Hepatocyte (in vitro differentiated cells): ENCODE results near the gene P3H4. TPM values are rescaled to one million over a fixed set of nuclear protein-coding genes. Genes with fewer than 3 reads are reported as not detected.
A peak's percentile ranks its signal among the peaks of the same experiment; 100 is the strongest.

Experiments
- DNase-seq: peaks from one replicate; pipeline ENCODE4 v3.0.0-alpha.2; 2016; ENCODE audit warnings: low spot score
- H2AFZ ChIP-seq: fragments of 200-600 bp; sonication (generic); 2 replicates; pipeline ENCODE4 v1.6.0; 2016; ENCODE audit warnings: antibody characterized with exemption, mild to moderate bottlenecking
- H3K27ac ChIP-seq: fragments of 200-600 bp; sonication (generic); 2 replicates; pipeline ENCODE4 v1.5.1; 2016; ENCODE audit warnings: mild to moderate bottlenecking
- H3K27me3 ChIP-seq: fragments of 200-600 bp; sonication (generic); 2 replicates; pipeline ENCODE4 v1.6.1; 2016
- H3K36me3 ChIP-seq: fragments of 200-600 bp; sonication (generic); replicated peaks from 2 replicates; pipeline ENCODE4 v1.5.1; 2016; ENCODE audit warnings: low read depth; ENCODE audit not compliant: insufficient read depth
- H3K4me1 ChIP-seq: fragments of 200-600 bp; sonication (generic); 2 replicates; pipeline ENCODE4 v1.5.1; 2016; ENCODE audit warnings: mild to moderate bottlenecking, moderate library complexity; ENCODE audit not compliant: insufficient read depth
- H3K4me2 ChIP-seq: fragments of 200-600 bp; sonication (generic); 2 replicates; pipeline ENCODE4 v1.6.0; 2016
- H3K4me3 ChIP-seq: fragments of 200-600 bp; sonication (generic); 2 replicates; pipeline ENCODE4 v1.5.1; 2016; ENCODE audit warnings: mild to moderate bottlenecking
- H3K79me2 ChIP-seq: fragments of 200-600 bp; sonication (generic); 2 replicates; pipeline ENCODE4 v1.6.0; 2017; ENCODE audit warnings: mild to moderate bottlenecking
- H3K9me2 ChIP-seq: fragments of 200-600 bp; sonication (generic); replicated peaks from 2 replicates; pipeline ENCODE4 v1.6.0; 2017; ENCODE audit warnings: mild to moderate bottlenecking; ENCODE audit not compliant: insufficient read depth
- H3K9me3 ChIP-seq: fragments of 200-600 bp; sonication (generic); 2 replicates; pipeline ENCODE4 v1.5.1; 2016; ENCODE audit warnings: low read depth, mild to moderate bottlenecking
- H4K20me1 ChIP-seq: fragments of 200-600 bp; sonication (generic); 2 replicates; pipeline ENCODE4 v1.6.0; 2016; ENCODE audit warnings: mild to moderate bottlenecking; ENCODE audit not compliant: insufficient read depth, poor library complexity, severe bottlenecking
- CTCF ChIP-seq: fragments of 200-600 bp; sonication (generic); IDR thresholded peaks from 2 replicates; pipeline ENCODE4 v1.5.1; 2016; ENCODE audit warnings: antibody characterized with exemption, mild to moderate bottlenecking; ENCODE audit not compliant: poor library complexity
- EZH2 ChIP-seq: fragments of 200-600 bp; sonication (generic); IDR thresholded peaks from 2 replicates; pipeline ENCODE4 v1.6.1; 2016; ENCODE audit warnings: antibody characterized with exemption, mild to moderate bottlenecking, borderline replicate concordance
- EZH2phosphoT487 ChIP-seq: fragments of 200-600 bp; sonication (generic); IDR thresholded peaks from one replicate; pipeline ENCODE4 v1.6.1; 2018; ENCODE audit warnings: antibody characterized with exemption, mild to moderate bottlenecking, low read depth, moderate library complexity; ENCODE audit not compliant: unreplicated experiment, severe bottlenecking
- WGBS: methylation state at CpG from one replicate; pipeline ENCODE4 v1.1.6; 2016; ENCODE audit warnings: low lambda C conversion rate; ENCODE audit errors: missing lambda C conversion rate; 5-methylcytosine and 5-hydroxymethylcytosine counted together
- polyA plus RNA-seq: library from polyadenylated mRNA; unstranded; fragments of >200 nt; fragmentation: Nextera tagmentation; extraction: Ambion mirVana; gene quantifications from 2 replicates; pipeline ENCODE4 v1.2.1, GENCODE V29; 2016
- total RNA-seq: library from RNA; depleted of rRNA; stranded (reverse); fragments of >200 nt; gene quantifications from 2 replicates; pipeline ENCODE4 v1.2.3, GENCODE V29; 2014

Gene P3H4
- total and polyA plus RNA-seq, 2 experiments from 2014 or later = 62.6 to 110 TPM

GRCh38 chr17:41814195-41814594 is 2.4 kb upstream of the P3H4 start:
- Histone ChIP-seq H3K4me3 (no peak overlapping the region), H4K20me1 (peaks cover 7% of the 10 kb centered on the region), H3K27ac (peak overlapping the region; percentile 98), H3K36me3 (no peaks in the 10 kb centered on the region), H3K79me2 (peaks cover 59% of the 10 kb centered on the region), H3K9me3 (no peaks in the 10 kb centered on the region), H3K4me1 (peaks cover 11% of the 10 kb centered on the region), H3K27me3 (no peaks in the 10 kb centered on the region), H2AFZ (no peak overlapping the region), H3K4me2 (peak overlapping the region; percentile 95), H3K9me2 (no peaks in the 10 kb centered on the region)
- TF ChIP-seq EZH2 (no peak), EZH2phosphoT487 (no peak), CTCF (no peak)
- no peak for DNase-seq
- 44% methylated on average over 1 of the region's 1 CpG for WGBS

- H3K9me2 ChIP-seq = no peaks in the 10 kb centered on the region
- H2AFZ ChIP-seq = peak overlapping the region; percentile 100
- H3K27me3 ChIP-seq = no peaks in the 10 kb centered on the region
- H3K27ac ChIP-seq = peak overlapping the region; percentile 98
- H3K4me3 ChIP-seq = peak overlapping the region; percentile 54
- H3K36me3 ChIP-seq = no peaks in the 10 kb centered on the region
- TF ChIP-seq EZH2phosphoT487 = no peak
- TF ChIP-seq EZH2 = no peak
- TF ChIP-seq CTCF = no peak
- peak overlapping the region; percentile 95 for H3K4me2 ChIP-seq
- no peaks in the 10 kb centered on the region for H3K9me3 ChIP-seq
- DNase-seq = no peak
- H3K4me1 ChIP-seq = peaks cover 11% of the 10 kb centered on the region
- peaks cover 7% of the 10 kb centered on the region for H4K20me1 ChIP-seq
- H3K79me2 ChIP-seq = peaks cover 64% of the 10 kb centered on the region
- WGBS = 28% methylated on average over 9 of the region's 9 CpGs
Observed at GRCh38 chr17:41813699-41814124, 2.0 kb upstream of the P3H4 start.

- no peaks in the 10 kb centered on the region for H3K36me3 ChIP-seq
- H3K9me3 ChIP-seq = no peaks in the 10 kb centered on the region
- H4K20me1 ChIP-seq = peaks cover 7% of the 10 kb centered on the region
- WGBS = 2% methylated on average over 11 of the region's 12 CpGs
- DNase-seq = no peak
- TF ChIP-seq EZH2 = no peak
- no peak for TF ChIP-seq CTCF
- no peak for TF ChIP-seq EZH2phosphoT487
- H3K4me1 ChIP-seq = peaks cover 11% of the 10 kb centered on the region
- peaks cover 68% of the 10 kb centered on the region for H3K79me2 ChIP-seq
- H3K4me2 ChIP-seq = peak overlapping the region; percentile 95
- peak overlapping the region; percentile 98 for H3K27ac ChIP-seq
- no peaks in the 10 kb centered on the region for H3K9me2 ChIP-seq
- H2AFZ ChIP-seq = peak overlapping the region; percentile 100
- H3K27me3 ChIP-seq = no peaks in the 10 kb centered on the region
- H3K4me3 ChIP-seq = peak overlapping the region; percentile 54
Observed at GRCh38 chr17:41813152-41813680, 1.5 kb upstream of the P3H4 start.
